Esophagus mucosa (tissue), 1 donor: ENCODE results near the gene WNK1. TPM values are rescaled to one million over a fixed set of nuclear protein-coding genes. Genes with fewer than 3 reads are reported as not detected.

Source experiments
- ATAC-seq: fragments of 200-7000 bp; cut with Tn5 transposase; one replicate; pipeline ENCODE4 v1.9.1; 2020
- total RNA-seq: library from RNA; stranded (reverse); gene quantifications from one replicate; pipeline ENCODE4 v1.2.4, GENCODE V29; 2023
- donor health status: DM: yes; HTN: yes; CAD: no.

The WNK1 gene
- total RNA-seq, 1 donor from 2014 or later: 157 TPM

DNA sequence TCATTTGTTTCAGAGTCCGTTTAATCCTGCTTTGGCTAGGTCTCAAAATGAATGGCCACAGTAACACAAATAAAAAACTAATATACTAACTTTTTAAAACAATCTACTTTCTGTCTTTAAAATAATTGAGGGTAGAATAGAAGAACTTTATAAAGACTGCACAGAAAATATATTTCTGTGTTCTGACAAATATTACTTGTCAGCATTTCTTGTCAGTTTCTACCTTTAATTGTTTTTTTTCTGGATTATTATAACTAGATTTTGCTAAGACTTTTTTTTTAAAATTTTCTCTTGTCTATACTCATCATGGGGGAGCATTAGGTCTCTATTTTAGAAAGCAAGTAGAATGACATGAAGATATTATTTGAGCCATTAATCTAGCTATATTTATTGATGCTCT, 110.9 kb downstream of the WNK1 start:
- no peak for ATAC-seq

DNA sequence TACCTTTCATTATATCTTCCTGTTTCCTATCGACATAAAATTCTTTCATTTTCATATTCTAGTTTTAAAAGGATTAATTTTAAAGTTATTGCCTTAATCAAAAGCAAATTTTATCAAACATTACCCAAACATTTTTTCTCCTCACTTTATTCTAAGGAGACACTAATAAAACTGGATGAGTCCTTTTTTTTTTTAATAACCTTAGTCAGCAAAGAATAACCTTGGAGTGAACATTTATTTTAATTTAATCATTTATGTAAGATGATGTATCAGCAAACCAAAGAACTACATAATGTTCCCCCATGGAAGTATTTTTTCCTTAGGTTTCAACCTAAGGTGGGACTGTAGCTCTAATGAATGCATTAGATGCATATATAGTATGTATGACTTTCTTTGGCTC, 113.2 kb downstream of the WNK1 start:
- no peak for ATAC-seq

DNA sequence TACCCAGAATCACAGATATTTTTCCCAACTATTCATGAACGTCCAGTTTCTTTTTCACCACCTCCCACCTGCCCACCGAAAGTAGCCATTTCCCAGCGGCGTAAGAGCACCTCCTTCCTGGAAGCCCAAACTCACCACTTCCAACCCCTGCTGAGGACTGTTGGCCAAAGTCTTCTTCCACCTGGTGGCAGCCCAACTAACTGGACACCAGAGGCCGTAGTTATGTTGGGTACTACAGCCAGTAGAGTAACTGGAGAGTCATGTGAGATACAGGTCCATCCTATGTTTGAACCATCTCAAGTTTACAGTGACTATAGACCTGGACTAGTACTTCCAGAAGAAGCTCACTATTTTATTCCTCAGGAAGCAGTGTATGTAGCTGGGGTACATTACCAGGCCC, 115.5 kb downstream of the WNK1 start:
- no peak for ATAC-seq

- no peak for ATAC-seq
These were observed 116.3 kb downstream of the WNK1 start for GRCh38 chr12:868722-869121.

DNA sequence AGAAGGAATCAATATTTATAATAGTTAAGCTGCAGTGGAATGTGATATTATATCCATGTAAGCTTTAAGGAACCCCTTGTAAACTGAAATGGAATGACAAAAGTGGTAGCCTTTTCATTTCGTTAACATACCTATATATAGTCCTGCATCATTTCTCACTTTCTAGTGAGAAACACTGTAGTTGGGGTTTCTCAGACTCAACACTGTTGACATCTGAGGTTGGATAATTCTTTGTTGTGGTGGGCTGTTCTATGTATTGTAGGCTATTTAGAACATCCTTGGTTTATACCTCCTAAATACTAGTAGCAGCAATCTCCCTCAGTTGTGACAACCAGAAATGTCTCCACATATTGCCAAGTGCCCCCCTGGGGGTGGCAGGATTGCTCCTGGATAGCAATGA, 118.0 kb downstream of the WNK1 start:
- ATAC-seq: no peak

GRCh38 chr12:873954-874353, 121.6 kb downstream of the WNK1 start:
- ATAC-seq: peak; percentile 87

DNA sequence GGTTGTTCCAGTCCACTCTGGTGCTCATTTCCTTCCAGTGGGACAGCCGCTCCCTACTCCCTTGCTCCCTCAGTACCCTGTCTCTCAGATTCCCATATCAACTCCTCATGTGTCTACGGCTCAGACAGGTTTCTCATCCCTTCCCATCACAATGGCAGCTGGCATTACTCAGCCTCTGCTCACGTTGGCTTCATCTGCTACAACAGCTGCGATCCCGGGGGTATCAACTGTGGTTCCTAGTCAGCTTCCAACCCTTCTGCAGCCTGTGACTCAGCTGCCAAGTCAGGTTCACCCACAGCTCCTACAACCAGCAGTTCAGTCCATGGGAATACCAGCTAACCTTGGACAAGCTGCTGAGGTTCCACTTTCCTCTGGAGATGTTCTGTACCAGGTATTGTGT, 127.3 kb downstream of the WNK1 start:
- ATAC-seq: peak; percentile 11

DNA sequence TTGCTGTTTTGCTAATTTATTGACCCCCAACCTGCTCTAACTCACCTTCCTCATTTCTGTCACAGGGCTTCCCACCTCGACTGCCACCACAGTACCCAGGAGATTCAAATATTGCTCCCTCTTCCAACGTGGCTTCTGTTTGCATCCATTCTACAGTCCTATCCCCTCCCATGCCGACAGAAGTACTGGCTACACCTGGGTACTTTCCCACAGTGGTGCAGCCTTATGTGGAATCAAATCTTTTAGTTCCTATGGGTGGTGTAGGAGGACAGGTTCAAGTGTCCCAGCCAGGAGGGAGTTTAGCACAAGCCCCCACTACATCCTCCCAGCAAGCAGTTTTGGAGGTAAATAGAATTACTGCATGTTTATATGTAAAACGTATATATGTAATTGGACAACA, 128.3 kb downstream of the WNK1 start:
- ATAC-seq: no peak

- no peak for ATAC-seq
These were observed 132.5 kb downstream of the WNK1 start for GRCh38 chr12:884746-885414.

- no peak for ATAC-seq
These were observed 133.3 kb downstream of the WNK1 start for GRCh38 chr12:885701-886100.

GRCh38 chr12:886206-886605, 133.8 kb downstream of the WNK1 start:
- ATAC-seq: no peak

GRCh38 chr12:894226-894625, 141.8 kb downstream of the WNK1 start:
- ATAC-seq: no peak

GRCh38 chr12:896031-896430, 143.7 kb downstream of the WNK1 start:
- ATAC-seq: no peak

DNA sequence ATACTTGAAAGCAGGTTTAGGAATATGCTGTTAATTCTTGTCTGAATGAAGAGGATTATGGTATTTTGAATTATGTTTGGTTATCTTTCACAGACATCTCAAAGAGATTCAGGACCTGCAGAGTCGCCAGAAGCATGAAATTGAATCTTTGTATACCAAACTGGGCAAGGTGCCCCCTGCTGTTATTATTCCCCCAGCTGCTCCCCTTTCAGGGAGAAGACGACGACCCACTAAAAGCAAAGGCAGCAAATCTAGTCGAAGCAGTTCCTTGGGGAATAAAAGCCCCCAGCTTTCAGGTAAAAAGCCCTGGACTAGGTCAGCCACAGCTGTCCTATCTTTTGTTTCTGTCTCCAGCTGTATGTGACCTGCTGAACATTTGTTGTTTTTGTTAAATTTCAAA, 145.0 kb downstream of the WNK1 start:
- ATAC-seq: no peak

GRCh38 chr12:902581-902980, 150.2 kb downstream of the WNK1 start:
- ATAC-seq: peak; percentile 64

DNA sequence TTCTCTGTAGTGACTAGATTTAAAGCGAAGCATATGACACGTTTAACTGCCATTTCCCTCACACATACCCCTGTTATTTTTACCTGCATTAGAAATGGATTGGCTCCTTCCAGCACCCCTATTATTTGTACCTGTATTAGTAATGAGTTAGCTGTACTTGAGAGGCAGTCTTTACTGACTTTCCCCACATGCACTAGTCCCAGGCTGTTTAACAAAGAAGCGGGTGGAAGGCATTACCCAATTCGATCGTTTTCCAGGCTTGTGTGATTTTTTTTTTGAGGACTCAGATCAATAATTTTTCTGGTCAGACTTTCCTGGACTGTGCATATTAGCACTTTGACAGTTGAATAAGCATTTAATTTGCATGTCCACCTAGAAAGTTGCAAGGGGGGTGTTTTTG, 150.7 kb downstream of the WNK1 start:
- ATAC-seq: no peak

GRCh38 chr12:904010-904414, 151.6 kb downstream of the WNK1 start:
- no peak for ATAC-seq

GRCh38 chr12:905261-906031, 153.1 kb downstream of the WNK1 start:
- ATAC-seq: no peak

DNA sequence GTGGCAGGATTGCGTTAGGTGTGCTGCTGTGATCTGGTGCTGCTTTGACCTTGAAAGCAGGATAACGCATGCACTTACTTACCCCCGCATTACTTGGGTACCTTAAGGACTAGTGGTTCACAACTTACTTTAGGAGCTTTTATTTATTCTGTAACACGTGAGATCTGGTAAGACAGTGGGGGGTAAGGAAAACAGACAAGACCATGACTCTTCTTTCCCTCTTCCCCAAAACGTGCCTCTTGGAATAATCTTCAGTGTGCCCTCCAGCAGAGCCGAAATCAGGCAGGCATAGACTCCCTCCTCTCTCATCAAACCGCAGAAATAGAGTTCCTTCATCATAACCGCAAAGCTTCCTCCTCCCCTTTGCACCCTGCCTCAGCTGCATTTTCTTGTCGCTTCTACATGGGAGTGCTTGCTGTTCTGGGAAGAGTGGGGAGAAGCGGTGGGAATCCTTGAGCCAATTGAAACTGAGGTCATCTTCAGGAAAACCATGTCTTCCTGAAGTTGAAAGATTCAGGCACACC, 153.7 kb downstream of the WNK1 start:
- no peak for ATAC-seq

GRCh38 chr12:907413-908185, 155.2 kb downstream of the WNK1 start:
- no peak for ATAC-seq

DNA sequence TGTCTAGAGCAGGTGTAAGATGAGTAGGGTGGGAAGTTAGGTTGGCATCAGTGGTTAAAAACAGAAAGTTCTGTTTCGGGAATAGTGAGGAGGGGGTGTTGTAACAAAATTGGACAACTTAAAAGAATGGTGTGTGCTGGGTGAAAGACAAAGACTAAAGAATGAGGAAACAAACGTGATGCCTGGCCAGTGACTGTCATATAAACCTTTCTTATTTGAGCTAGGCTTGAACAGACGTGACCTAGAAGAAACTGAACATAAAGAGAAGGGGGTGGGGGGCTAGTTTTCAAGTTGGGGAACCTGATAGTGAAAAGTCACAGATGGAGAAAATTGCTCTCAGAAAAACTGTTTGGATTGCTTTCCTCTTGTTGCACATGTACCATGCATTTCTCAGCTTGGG, 157.5 kb downstream of the WNK1 start:
- no peak for ATAC-seq

GRCh38 chr12:910416-910815, 158.0 kb downstream of the WNK1 start:
- ATAC-seq: no peak

DNA sequence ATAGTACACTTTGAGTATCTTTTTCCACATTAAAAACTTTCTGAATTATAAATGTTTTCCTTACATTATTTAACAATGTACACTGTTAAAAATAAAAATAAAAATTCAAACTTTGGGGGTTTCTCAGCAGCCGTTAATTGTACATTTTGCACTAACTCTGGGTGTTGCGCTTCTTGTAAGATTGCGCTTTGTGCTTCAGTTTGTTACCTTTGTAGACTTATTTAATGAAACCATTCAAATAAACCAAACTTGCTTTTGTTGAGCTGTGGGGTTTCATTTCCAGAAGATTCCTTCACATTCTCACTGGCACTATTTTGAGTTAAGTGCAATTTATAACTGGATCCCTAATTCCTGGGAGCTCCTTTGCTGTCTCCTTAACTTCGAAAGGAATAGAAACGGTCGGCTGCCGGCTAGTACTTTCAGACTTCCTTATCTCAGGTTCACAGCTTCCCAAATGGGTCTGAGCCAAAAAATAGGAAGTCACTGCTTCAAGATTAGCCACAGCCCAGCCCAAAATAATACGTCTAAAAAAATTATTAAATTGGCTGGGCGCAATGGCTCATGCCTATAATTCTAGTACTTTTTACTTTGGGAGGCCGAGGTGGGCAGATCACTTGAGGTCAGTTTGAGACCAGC, 158.9 kb downstream of the WNK1 start:
- ATAC-seq: no peak
